SIG-M5 (cell line): Measurements from ENCODE around the gene IFT22.
"Not testable (repeated sequence)": the region's sequence is repeated elsewhere in the genome, so short reads cannot be mapped to it uniquely, and the experiment has no call there.

ENCODE experiments used
- DNase-seq: peaks from one replicate; lab custom pipeline; 2025; lab: John Stamatoyannopoulos, UW

The IFT22 gene

GRCh38 chr7:101277155-101277554 lies 44.5 kb downstream of the IFT22 start:
- DNase-seq, result no peak

- DNase-seq, result no peak
These were observed 48.4 kb downstream of the IFT22 start for GRCh38 chr7:101273206-101273605.

DNA sequence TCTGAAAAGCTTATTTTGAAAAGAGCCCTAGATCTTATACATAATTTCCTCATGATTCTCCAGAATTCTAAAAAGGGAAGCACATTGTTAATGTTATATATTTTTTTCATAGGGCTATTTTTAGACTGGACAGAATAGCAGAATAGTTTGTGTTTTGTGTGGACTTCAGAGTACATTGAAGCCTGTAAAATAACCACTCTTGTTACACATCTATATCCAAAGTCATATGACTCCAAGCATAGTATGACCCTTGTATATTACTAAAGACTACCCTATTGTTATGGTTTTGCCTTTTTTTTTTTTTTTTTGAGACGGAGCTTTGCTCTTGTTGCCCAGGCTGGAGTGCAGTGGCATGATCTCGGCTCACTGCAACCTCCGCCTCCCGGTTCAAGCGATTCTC lies 50.6 kb downstream of the IFT22 start:
- no peak for DNase-seq

DNA sequence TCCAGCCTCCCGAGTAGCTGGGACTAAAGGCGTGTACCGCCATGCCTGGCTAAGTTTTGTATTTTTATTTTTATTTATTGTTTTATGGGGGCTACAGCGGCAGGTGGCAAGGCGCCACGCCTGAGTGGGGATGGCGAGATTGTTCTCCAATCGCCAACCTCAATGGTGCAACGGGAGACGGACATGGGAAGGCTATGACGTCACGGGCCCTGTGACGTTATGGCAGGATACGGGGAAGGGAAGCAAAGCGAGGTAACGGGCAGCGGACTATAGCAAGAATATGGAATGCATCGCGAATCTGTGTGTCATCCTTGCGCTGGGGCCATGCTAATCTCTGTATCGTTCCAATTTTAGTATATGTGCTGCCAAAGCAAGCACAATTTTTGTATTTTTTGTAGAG lies 51.9 kb downstream of the IFT22 start:
- DNase-seq, result no peak

DNA sequence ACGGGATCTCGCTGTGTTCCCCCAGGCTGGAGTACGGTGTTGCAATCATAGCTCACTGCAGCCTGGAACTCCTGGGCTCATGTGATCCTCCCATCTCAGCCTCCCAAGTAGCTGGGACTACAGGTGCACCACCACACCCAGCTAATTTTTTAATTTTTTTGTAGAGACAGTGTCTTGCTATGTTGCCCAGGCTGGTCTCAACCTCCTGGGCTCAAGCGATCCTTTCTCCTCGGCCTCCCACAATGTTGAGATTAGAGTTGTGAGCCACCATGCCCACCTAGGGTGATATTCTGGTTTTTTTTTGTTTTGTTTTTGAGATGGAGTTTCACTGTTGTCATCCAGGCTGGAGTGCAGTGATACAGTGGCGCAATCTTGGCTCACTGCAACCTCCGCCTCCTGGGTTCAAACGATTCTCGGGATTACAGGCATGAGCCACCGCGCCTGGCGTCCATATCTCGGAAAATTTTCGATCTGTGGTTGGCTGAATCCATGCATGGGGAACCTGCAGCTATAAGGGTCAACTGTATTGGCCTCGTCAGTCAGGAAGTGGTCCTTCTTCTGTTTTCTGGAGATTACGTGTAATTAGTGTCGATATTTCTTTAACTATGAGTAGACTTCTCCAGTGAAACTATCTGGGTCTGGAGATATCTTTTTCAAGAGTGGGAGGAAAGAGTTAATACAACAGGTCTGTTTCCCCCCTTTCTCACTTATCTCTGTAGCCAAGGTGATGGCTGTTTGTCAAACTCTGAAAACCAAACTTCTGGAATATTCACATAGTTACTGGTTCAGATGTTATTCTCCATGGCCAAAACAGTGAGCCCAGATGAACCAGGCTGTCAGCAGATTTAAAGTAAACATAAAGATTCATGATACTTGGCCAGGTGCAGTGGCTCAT lies 55.7 kb downstream of the IFT22 start:
- no peak for DNase-seq

DNA sequence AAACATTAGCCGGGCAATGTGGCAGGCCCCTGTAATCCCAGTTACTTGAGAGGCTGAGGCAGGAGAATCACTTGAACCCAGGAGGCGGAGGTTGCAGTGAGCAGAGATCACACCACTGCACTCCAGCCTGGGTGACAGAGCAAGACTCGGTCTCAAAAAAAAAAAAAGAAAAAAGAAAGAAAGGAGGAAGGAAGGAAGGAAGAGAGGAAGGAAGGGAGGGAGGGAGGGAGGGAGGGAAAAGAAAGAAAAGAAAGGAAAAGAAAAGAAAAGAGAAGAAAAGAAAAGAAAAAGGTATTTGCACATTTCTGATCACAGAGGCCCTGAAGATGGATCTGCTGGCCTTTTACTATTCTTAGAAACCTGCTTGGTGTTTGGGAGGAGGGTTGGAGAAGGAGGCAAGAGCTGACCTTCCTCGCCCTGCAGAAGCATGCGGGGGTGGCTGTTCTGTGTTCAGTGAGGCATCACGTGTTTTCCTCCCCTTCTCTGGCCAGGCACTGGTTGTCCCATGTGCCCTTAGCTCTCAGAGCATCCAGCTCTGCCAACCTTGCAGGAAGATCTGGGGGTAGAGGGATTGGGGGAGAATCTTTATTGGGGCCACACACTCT lies 57.4 kb downstream of the IFT22 start:
- DNase-seq, result not testable (repeated sequence)
